Uterus (tissue), 2 donors: ENCODE results near the gene CDKAL1.

Experiments
- POLR2A ChIP-seq, 2 donors: fragments of 450-650 bp; IDR thresholded peaks; one replicate each; pipeline ENCODE4 v1.6.1; 2016; ENCODE audit warnings: antibody characterized with exemption in 2 of 2, mild to moderate bottlenecking in 1 of 2, moderate library complexity in 1 of 2
- TF ChIP-seq, protein P1 (sequence below), 4 experiments: fragments of 200-600 bp in 2 of 4; fragments of 450-650 bp in 2 of 4; sonication (generic) in 2 of 4; IDR thresholded peaks; one replicate each; pipeline ENCODE4 v1.5.1; 2016 to 2019; ENCODE audit warnings: antibody characterized with exemption in 4 of 4, mild to moderate bottlenecking in 2 of 4, moderate library complexity in 1 of 4

DNA sequence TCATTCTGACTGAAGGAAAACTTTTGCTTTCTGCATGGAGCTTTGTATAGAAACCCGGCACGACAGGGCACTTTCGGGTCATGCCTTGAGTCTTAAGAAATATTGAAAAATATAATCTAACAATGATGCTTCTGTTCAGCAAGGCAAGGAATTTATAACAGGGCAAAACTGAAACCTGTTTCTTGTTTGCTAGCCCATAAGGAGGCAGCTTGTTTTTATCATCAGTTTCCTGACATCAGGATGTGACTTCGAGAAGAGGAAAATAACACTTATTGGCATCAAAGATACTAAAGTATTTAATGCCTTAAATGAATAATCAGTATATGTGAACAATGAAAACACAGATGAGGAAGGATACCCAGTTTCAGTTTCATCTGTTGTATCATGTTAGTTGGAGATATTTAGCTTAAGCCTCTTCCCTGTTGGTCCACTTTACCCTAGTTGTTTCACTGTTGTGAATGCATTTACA, 146.5 kb downstream of the CDKAL1 start:
- TF ChIP-seq, protein P1, sequence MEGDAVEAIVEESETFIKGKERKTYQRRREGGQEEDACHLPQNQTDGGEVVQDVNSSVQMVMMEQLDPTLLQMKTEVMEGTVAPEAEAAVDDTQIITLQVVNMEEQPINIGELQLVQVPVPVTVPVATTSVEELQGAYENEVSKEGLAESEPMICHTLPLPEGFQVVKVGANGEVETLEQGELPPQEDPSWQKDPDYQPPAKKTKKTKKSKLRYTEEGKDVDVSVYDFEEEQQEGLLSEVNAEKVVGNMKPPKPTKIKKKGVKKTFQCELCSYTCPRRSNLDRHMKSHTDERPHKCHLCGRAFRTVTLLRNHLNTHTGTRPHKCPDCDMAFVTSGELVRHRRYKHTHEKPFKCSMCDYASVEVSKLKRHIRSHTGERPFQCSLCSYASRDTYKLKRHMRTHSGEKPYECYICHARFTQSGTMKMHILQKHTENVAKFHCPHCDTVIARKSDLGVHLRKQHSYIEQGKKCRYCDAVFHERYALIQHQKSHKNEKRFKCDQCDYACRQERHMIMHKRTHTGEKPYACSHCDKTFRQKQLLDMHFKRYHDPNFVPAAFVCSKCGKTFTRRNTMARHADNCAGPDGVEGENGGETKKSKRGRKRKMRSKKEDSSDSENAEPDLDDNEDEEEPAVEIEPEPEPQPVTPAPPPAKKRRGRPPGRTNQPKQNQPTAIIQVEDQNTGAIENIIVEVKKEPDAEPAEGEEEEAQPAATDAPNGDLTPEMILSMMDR (IDR thresholded peaks at IDR 0.05) = no peak
- no peak for TF ChIP-seq POLR2A (IDR thresholded peaks at IDR 0.05)
